Retinal pigment epithelial cell (primary cell): ENCODE measurements around the gene EXOSC3.

Experiments used
- DNase-seq: peaks from one replicate; pipeline ENCODE4 v3.0.0-alpha.2; 2010; ENCODE audit warnings: low read depth
- H3K4me3 ChIP-seq: 2 replicates; pipeline ENCODE4 v1.5.1; 2011; ENCODE audit warnings: mild to moderate bottlenecking, low read length, control low read depth, moderate library complexity
- CTCF ChIP-seq: conservative IDR thresholded peaks from 2 replicates; pipeline ENCODE4 v1.5.1; 2011; ENCODE audit warnings: low read depth, low read length, control low read depth, inconsistent platforms

Gene EXOSC3

GRCh38 chr9:37732086-37732741 lies 52.6 kb downstream of the EXOSC3 start:
- H3K4me3 ChIP-seq = no peak overlapping the region
- DNase-seq = no peak
- no peak for TF ChIP-seq CTCF

- no peak overlapping the region for H3K4me3 ChIP-seq
- no peak for TF ChIP-seq CTCF
- DNase-seq = no peak
These were observed 54.0 kb downstream of the EXOSC3 start for GRCh38 chr9:37730839-37731238.

GRCh38 chr9:37730256-37730655 lies 54.6 kb downstream of the EXOSC3 start:
- H3K4me3 ChIP-seq = no peak overlapping the region
- no peak for TF ChIP-seq CTCF
- no peak for DNase-seq
